Right lobe of liver (tissue), 4 donors: ENCODE data around the gene PIK3C2G.

Source experiments
- POLR2A ChIP-seq: fragments of 450-650 bp; IDR thresholded peaks from one replicate; pipeline ENCODE4 v1.6.1; 2017; ENCODE audit warnings: antibody characterized with exemption, mild to moderate bottlenecking
- TF ChIP-seq, protein P1 (sequence below), 4 donors: fragments of 200-600 bp in 3 of 4; fragments of 450-650 bp in 1 of 4; IDR thresholded peaks; one replicate each; pipeline versions ENCODE4 v1.5.1 to v1.8.0; 2016 to 2022; ENCODE audit warnings: antibody characterized with exemption in 4 of 4, mild to moderate bottlenecking in 2 of 4
- donor health status: DM: no; HTN: no; CAD: no.
- donor health status: DM: no; HTN: no; CAD: no.
- donor health status: DM: no; HTN: yes; CAD: no.

DNA sequence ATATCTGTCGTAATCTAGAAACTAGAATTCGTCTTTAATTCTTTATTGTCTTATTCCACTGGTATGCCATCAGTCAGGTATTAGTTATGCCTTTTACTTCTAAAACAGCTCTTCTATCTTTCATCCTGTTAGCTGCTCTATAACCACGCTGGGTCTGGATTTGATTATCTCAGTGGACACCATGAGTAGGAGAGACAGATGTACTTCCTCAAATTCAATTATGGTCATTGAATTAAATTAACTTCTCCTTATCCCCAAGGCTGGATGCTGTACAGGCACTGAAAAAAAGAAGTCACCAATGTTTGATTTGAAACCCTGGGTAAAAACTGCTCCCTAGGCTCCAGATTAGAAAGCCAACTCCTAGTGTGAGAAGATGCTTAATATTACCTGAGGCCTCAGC, 107.3 kb downstream of the PIK3C2G start:
- TF ChIP-seq, protein P1, sequence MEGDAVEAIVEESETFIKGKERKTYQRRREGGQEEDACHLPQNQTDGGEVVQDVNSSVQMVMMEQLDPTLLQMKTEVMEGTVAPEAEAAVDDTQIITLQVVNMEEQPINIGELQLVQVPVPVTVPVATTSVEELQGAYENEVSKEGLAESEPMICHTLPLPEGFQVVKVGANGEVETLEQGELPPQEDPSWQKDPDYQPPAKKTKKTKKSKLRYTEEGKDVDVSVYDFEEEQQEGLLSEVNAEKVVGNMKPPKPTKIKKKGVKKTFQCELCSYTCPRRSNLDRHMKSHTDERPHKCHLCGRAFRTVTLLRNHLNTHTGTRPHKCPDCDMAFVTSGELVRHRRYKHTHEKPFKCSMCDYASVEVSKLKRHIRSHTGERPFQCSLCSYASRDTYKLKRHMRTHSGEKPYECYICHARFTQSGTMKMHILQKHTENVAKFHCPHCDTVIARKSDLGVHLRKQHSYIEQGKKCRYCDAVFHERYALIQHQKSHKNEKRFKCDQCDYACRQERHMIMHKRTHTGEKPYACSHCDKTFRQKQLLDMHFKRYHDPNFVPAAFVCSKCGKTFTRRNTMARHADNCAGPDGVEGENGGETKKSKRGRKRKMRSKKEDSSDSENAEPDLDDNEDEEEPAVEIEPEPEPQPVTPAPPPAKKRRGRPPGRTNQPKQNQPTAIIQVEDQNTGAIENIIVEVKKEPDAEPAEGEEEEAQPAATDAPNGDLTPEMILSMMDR (IDR thresholded peaks at IDR 0.05) = no peak
- TF ChIP-seq POLR2A = no peak
